Neural cell (in vitro differentiated cells): ENCODE results near the gene HK1. TPM values are rescaled to one million over a fixed set of nuclear protein-coding genes. Genes with fewer than 3 reads are reported as not detected.

ENCODE experiments used
- H2AFZ ChIP-seq: fragments of 200-600, 300-800 bp; sonication (generic), shearing (Covaris generic); 2 replicates; pipeline ENCODE4 v1.6.0; 2014; ENCODE audit warnings: low read depth, mild to moderate bottlenecking, antibody characterized with exemption, low read length, moderate library complexity
- H3F3A ChIP-seq: fragments of 200-600 bp; shearing (Covaris generic); 2 replicates; pipeline ENCODE4 v1.6.1; 2016; ENCODE audit warnings: mild to moderate bottlenecking, moderate library complexity, mixed read lengths, antibody characterized with exemption, low read length; ENCODE audit not compliant: insufficient read depth, poor library complexity, severe bottlenecking
- H3K27ac ChIP-seq: fragments of 200-600, 300-800 bp; sonication (generic), shearing (Covaris generic); 2 replicates; pipeline ENCODE4 v1.5.1; 2014; ENCODE audit warnings: mild to moderate bottlenecking, low read length, moderate library complexity
- H3K27me3 ChIP-seq: fragments of 300-800, 200-600 bp; sonication (generic), shearing (Covaris generic); 2 replicates; pipeline ENCODE4 v1.6.0; 2014; ENCODE audit warnings: mild to moderate bottlenecking, low read depth, low read length, moderate library complexity; ENCODE audit not compliant: insufficient read depth
- H3K36me3 ChIP-seq: fragments of 300-800, 200-600 bp; sonication (generic), shearing (Covaris generic); 2 replicates; pipeline ENCODE4 v1.5.1; 2014; ENCODE audit warnings: mild to moderate bottlenecking, antibody characterized with exemption, low read length, moderate library complexity; ENCODE audit not compliant: insufficient read depth
- H3K4me2 ChIP-seq: fragments of 300-800, 200-600 bp; sonication (generic), shearing (Covaris generic); 2 replicates; pipeline ENCODE4 v1.6.0; 2014; ENCODE audit warnings: mild to moderate bottlenecking, low read length
- H3K4me3 ChIP-seq: fragments of 300-800, 200-600 bp; sonication (generic), shearing (Covaris generic); 2 replicates; pipeline ENCODE4 v1.5.1; 2014; ENCODE audit warnings: mild to moderate bottlenecking, low read length, moderate library complexity
- H3K79me2 ChIP-seq: fragments of 200-600 bp; shearing (Covaris generic); replicated peaks from 2 replicates; pipeline ENCODE4 v1.6.0; 2014; ENCODE audit warnings: mild to moderate bottlenecking, low read length, moderate library complexity; ENCODE audit not compliant: insufficient read depth
- H3K9ac ChIP-seq: fragments of 300-800, 200-600 bp; sonication (generic), shearing (Covaris generic); 2 replicates; pipeline ENCODE4 v1.6.1; 2016; ENCODE audit warnings: mild to moderate bottlenecking, low read length, mixed read lengths
- H3K9me2 ChIP-seq: fragments of 200-600 bp; shearing (Covaris generic); 2 replicates; pipeline ENCODE4 v1.6.1; 2016; ENCODE audit warnings: mild to moderate bottlenecking, low read length, mixed read lengths; ENCODE audit not compliant: insufficient read depth
- H3K9me3 ChIP-seq: fragments of 200-600, 300-800 bp; sonication (generic), shearing (Covaris generic); 2 replicates; pipeline ENCODE4 v1.6.1; 2016; ENCODE audit warnings: mild to moderate bottlenecking, mixed run types, low read length, moderate library complexity, mixed read lengths
- H4K20me1 ChIP-seq: fragments of 200-600 bp; shearing (Covaris generic); 2 replicates; pipeline ENCODE4 v1.6.1; 2016; ENCODE audit warnings: mild to moderate bottlenecking, mixed run types; ENCODE audit not compliant: insufficient read depth
- EP300 ChIP-seq: fragments of 450-650 bp; conservative IDR thresholded peaks from 2 replicates; pipeline ENCODE4 v1.6.1; 2014; ENCODE audit warnings: antibody characterized with exemption, mild to moderate bottlenecking, moderate library complexity; ENCODE audit not compliant: poor library complexity, severe bottlenecking
- EZH2 ChIP-seq: fragments of 200-600, 300-800 bp; shearing (Covaris generic), sonication (generic); IDR thresholded peaks from 2 replicates; pipeline ENCODE4 v1.6.1; 2014; ENCODE audit warnings: antibody characterized with exemption, low read length, borderline replicate concordance, mild to moderate bottlenecking; ENCODE audit not compliant: insufficient read depth, poor library complexity, severe bottlenecking
- MXI1 ChIP-seq: fragments of 450-650 bp; conservative IDR thresholded peaks from 2 replicates; pipeline ENCODE4 v1.6.1; 2014; ENCODE audit warnings: antibody characterized with exemption, mild to moderate bottlenecking; ENCODE audit not compliant: poor library complexity, severe bottlenecking
- POLR2AphosphoS5 ChIP-seq: IDR thresholded peaks from 2 replicates; pipeline ENCODE4 v1.6.1; 2012
- RAD21 ChIP-seq: fragments of 450-650 bp; conservative IDR thresholded peaks from 2 replicates; pipeline ENCODE4 v1.6.1; 2014; ENCODE audit warnings: antibody characterized with exemption, mild to moderate bottlenecking, moderate library complexity
- SMC3 ChIP-seq: fragments of 450-650 bp; conservative IDR thresholded peaks from 2 replicates; pipeline ENCODE4 v1.6.1; 2014; ENCODE audit warnings: antibody characterized with exemption, mild to moderate bottlenecking, moderate library complexity; ENCODE audit not compliant: poor library complexity
- TAF1 ChIP-seq: IDR thresholded peaks from 2 replicates; pipeline ENCODE4 v1.6.1; 2012; ENCODE audit warnings: low read depth
- polyA plus RNA-seq: library from polyadenylated mRNA; depleted of rRNA; stranded (reverse); fragments of >200 nt; gene quantifications from 2 replicates; pipeline ENCODE4 v1.2.3, GENCODE V29; 2014
- TF ChIP-seq, protein P1 (sequence below): fragments of 450-650 bp; IDR thresholded peaks from 2 replicates; pipeline ENCODE4 v1.5.1; 2014; ENCODE audit warnings: antibody characterized with exemption, mild to moderate bottlenecking, moderate library complexity; ENCODE audit not compliant: poor library complexity, severe bottlenecking
- TF ChIP-seq, protein P2 (sequence below): IDR thresholded peaks from 2 replicates; pipeline ENCODE4 v1.6.1; 2012; ENCODE audit warnings: borderline replicate concordance

HK1 gene
- polyA plus RNA-seq, 1 donor from 2014 or later, result 60.5 TPM

DNA sequence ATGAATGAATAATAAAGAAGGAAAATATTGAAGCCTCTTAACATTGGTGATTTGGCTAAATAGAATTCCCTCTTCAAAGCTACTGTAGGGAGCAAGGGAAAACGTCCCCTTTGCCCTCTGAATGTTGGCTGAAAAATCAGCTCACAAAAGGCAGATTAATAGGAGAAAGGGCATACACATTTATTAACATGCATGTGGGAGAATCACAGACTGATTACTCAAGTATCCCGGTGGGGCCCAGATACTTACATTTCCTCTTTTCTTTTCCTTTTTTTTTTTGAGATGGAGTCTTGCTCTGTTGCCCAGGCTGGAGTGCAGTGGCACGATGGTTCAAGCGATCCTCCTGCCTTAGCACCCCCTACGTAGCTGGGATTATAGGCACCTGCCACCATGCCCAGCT lies 68.5 kb downstream of the HK1 start (continued):
- TF ChIP-seq, protein P1, sequence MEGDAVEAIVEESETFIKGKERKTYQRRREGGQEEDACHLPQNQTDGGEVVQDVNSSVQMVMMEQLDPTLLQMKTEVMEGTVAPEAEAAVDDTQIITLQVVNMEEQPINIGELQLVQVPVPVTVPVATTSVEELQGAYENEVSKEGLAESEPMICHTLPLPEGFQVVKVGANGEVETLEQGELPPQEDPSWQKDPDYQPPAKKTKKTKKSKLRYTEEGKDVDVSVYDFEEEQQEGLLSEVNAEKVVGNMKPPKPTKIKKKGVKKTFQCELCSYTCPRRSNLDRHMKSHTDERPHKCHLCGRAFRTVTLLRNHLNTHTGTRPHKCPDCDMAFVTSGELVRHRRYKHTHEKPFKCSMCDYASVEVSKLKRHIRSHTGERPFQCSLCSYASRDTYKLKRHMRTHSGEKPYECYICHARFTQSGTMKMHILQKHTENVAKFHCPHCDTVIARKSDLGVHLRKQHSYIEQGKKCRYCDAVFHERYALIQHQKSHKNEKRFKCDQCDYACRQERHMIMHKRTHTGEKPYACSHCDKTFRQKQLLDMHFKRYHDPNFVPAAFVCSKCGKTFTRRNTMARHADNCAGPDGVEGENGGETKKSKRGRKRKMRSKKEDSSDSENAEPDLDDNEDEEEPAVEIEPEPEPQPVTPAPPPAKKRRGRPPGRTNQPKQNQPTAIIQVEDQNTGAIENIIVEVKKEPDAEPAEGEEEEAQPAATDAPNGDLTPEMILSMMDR, result no peak
- TF ChIP-seq SMC3 (no peak), MXI1 (no peak)

- H3K4me3 ChIP-seq, result no peak overlapping the region
- no peaks in the 10 kb centered on the region for H3K27me3 ChIP-seq
- H2AFZ ChIP-seq, result no peak overlapping the region
- no peaks in the 10 kb centered on the region for H3K79me2 ChIP-seq
- H3K4me2 ChIP-seq, result no peak overlapping the region
- H3K9me2 ChIP-seq, result no peaks in the 10 kb centered on the region
- no peak overlapping the region for H3K27ac ChIP-seq
- no peak overlapping the region for H3K9ac ChIP-seq
- peaks cover 4% of the 10 kb centered on the region for H3K36me3 ChIP-seq
- no peaks in the 10 kb centered on the region for H3K9me3 ChIP-seq
- no peaks in the 10 kb centered on the region for H3F3A ChIP-seq
- TF ChIP-seq TAF1 (no peak), MXI1 (no peak), SMC3 (no peak), EZH2 (no peak), POLR2AphosphoS5 (no peak)
- TF ChIP-seq, protein P1, result no peak
- TF ChIP-seq, protein P2, sequence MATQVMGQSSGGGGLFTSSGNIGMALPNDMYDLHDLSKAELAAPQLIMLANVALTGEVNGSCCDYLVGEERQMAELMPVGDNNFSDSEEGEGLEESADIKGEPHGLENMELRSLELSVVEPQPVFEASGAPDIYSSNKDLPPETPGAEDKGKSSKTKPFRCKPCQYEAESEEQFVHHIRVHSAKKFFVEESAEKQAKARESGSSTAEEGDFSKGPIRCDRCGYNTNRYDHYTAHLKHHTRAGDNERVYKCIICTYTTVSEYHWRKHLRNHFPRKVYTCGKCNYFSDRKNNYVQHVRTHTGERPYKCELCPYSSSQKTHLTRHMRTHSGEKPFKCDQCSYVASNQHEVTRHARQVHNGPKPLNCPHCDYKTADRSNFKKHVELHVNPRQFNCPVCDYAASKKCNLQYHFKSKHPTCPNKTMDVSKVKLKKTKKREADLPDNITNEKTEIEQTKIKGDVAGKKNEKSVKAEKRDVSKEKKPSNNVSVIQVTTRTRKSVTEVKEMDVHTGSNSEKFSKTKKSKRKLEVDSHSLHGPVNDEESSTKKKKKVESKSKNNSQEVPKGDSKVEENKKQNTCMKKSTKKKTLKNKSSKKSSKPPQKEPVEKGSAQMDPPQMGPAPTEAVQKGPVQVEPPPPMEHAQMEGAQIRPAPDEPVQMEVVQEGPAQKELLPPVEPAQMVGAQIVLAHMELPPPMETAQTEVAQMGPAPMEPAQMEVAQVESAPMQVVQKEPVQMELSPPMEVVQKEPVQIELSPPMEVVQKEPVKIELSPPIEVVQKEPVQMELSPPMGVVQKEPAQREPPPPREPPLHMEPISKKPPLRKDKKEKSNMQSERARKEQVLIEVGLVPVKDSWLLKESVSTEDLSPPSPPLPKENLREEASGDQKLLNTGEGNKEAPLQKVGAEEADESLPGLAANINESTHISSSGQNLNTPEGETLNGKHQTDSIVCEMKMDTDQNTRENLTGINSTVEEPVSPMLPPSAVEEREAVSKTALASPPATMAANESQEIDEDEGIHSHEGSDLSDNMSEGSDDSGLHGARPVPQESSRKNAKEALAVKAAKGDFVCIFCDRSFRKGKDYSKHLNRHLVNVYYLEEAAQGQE, result no peak
- no peaks in the 10 kb centered on the region for H4K20me1 ChIP-seq
Measured at GRCh38 chr10:69348816-69349541, 70.7 kb downstream of the HK1 start.

DNA sequence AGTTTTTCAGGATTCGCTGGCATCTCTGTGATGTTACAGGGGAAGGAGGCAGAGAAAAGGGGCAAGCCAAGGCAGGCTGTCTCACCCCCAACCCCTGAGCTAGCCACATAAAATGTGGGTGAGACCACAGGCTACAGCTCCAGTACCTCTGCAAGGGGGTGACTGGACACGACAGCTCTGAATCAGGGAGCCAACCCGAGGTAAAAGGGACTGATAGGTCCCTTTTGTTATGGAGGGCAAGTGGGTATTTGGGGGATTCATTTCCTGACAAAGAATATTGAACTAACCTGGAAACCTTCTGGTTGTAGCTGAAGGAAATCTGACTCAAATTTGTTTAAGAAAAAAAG lies 71.2 kb downstream of the HK1 start:
- no peaks in the 10 kb centered on the region for H3K9me3 ChIP-seq
- TF ChIP-seq RAD21 (no peak), SMC3 (no peak), EZH2 (no peak), TAF1 (no peak), MXI1 (no peak), EP300 (no peak), POLR2AphosphoS5 (no peak)
- TF ChIP-seq, protein P2, result no peak
- TF ChIP-seq, protein P1, result no peak
- H4K20me1 ChIP-seq, result no peaks in the 10 kb centered on the region
- H3K9me2 ChIP-seq, result no peaks in the 10 kb centered on the region
- H3K9ac ChIP-seq, result no peak overlapping the region
- no peak overlapping the region for H2AFZ ChIP-seq
- no peaks in the 10 kb centered on the region for H3F3A ChIP-seq
- no peaks in the 10 kb centered on the region for H3K27me3 ChIP-seq
- H3K27ac ChIP-seq, result no peak overlapping the region
- no peak overlapping the region for H3K4me3 ChIP-seq
- no peaks in the 10 kb centered on the region for H3K79me2 ChIP-seq
- no peak overlapping the region for H3K4me2 ChIP-seq
- H3K36me3 ChIP-seq, result peaks cover 4% of the 10 kb centered on the region
